IgD-negative memory B cell (primary cell): ENCODE measurements around the gene CDYL2. TPM values are rescaled to one million over a fixed set of nuclear protein-coding genes. Genes with fewer than 3 reads are reported as not detected.
"Not testable (repeated sequence)": the region's sequence is repeated elsewhere in the genome, so short reads cannot be mapped to it uniquely, and the experiment has no call there.

Source experiments
- H3K27ac Mint-ChIP-seq, 3 donors: one replicate each; pipeline ENCODE4 v1.8.0; 2020 to 2022; ENCODE audit warnings: mild to moderate bottlenecking in 3 of 3, mixed read lengths in 3 of 3, moderate library complexity in 1 of 3
- H3K27me3 Mint-ChIP-seq: one replicate; pipeline ENCODE4 v1.8.0; 2021; ENCODE audit warnings: mixed read lengths
- H3K36me3 Mint-ChIP-seq: one replicate; pipeline ENCODE4 v1.8.0; 2020; ENCODE audit warnings: mild to moderate bottlenecking, mixed read lengths
- H3K4me1 Mint-ChIP-seq, 3 donors: one replicate each; pipeline ENCODE4 v1.8.0; 2020 to 2022; ENCODE audit warnings: mixed read lengths in 3 of 3, mild to moderate bottlenecking in 1 of 3
- H3K4me3 Mint-ChIP-seq, 4 donors: one replicate each; pipeline ENCODE4 v1.8.0; 2020 to 2022; ENCODE audit warnings: mild to moderate bottlenecking in 4 of 4, mixed read lengths in 4 of 4, moderate library complexity in 3 of 4
- H3K9me3 Mint-ChIP-seq, 3 donors: one replicate each; pipeline ENCODE4 v1.8.0; 2020 to 2021; ENCODE audit warnings: mixed read lengths in 3 of 3, mild to moderate bottlenecking in 1 of 3
- polyA plus RNA-seq: library from polyadenylated mRNA; unstranded; fragments of 300-500 nt; fragmentation: Illumina TruSeq; gene quantifications from one replicate; pipeline ENCODE4 v1.2.3, GENCODE V29; 2021

CDYL2 gene
- polyA plus RNA-seq, 1 donor from 2014 or later: 0.69 TPM

DNA sequence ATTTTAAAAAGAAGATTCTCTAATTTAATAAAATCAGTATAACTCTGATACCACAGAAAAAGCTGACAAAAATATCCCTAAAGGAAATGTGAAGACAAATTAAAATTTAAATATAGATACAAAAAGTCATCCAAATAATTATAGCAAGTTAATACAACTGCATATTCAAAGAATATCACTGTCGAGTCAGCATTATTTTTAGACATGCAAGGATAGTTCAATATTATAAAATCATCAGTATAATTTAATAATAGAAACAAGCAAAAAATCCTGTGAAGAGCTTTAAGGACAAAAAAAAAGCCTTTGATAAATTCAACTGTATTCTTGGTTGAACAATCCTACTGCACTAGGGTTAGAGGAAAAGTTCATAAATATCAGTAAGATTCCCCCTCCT lies 21.0 kb upstream of the CDYL2 start:
- H3K36me3 Mint-ChIP-seq: no peaks in the 10 kb centered on the region
- no peaks in the 10 kb centered on the region for H3K9me3 Mint-ChIP-seq
- H3K4me3 Mint-ChIP-seq: no peak overlapping the region
- no peak overlapping the region for H3K27ac Mint-ChIP-seq
- no peaks in the 10 kb centered on the region for H3K4me1 Mint-ChIP-seq
- H3K27me3 Mint-ChIP-seq: peaks cover under 1% of the 10 kb centered on the region

DNA sequence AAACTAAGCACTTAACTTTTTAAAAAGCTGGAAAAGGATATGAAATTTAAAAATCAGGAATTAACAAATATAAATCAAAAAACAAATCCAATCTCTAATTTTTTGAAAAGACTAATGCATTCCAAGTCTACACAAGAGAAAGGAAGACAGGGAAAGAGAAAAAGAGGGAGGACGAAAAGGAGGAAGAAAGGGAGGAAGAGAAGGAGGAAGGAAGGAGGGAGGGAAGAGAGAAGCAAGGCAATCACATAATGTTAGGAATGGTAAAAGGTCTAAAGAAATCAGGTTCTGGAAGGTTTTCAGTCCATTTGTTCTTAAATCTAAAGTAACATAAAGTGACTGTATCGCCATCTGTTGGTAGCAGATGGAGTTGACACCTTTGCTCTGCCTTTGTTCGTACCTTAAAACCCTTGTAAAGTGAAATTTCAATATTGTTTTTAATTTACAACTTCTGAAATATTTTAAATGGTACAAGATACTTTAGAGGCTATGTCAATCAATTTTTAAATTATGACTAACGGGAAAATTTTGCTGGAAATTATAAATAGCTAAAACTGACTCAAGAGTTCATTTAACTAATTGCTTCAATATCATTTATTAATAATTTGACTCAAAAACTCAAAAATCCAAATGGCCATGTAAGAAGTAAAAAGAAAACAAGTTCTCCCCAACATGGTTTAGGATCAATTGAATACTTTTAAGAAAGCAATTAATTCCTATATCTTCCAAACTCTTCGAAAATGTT lies 20.4 kb upstream of the CDYL2 start:
- H3K4me1 Mint-ChIP-seq: no peaks in the 10 kb centered on the region
- peak overlapping the region in 1 of 4 donors; percentile 70 for H3K4me3 Mint-ChIP-seq
- H3K27ac Mint-ChIP-seq: no peak overlapping the region
- no peaks in the 10 kb centered on the region for H3K27me3 Mint-ChIP-seq
- H3K36me3 Mint-ChIP-seq: no peaks in the 10 kb centered on the region
- no peaks in the 10 kb centered on the region for H3K9me3 Mint-ChIP-seq

DNA sequence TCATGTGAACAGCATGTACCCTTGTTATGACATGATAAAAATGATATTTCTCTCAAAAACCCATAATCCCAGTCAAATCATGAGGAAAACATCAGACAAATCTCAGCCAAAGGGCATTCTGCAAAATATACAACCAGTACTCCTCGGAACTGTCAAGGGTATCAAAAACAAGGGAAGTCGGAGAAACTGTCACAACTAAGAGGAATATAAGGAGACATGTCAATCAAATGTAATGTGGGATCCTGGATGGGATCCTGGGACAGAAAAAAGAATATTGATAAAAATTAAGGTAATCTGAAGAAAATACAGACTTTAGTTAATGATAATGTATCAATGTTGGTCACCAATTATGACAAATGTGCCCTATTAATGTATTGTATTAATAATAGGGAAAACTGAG lies 15.6 kb upstream of the CDYL2 start:
- H3K4me1 Mint-ChIP-seq: no peaks in the 10 kb centered on the region
- no peak overlapping the region for H3K4me3 Mint-ChIP-seq
- no peaks in the 10 kb centered on the region for H3K9me3 Mint-ChIP-seq
- no peaks in the 10 kb centered on the region for H3K27me3 Mint-ChIP-seq
- no peak overlapping the region for H3K27ac Mint-ChIP-seq
- no peaks in the 10 kb centered on the region for H3K36me3 Mint-ChIP-seq

DNA sequence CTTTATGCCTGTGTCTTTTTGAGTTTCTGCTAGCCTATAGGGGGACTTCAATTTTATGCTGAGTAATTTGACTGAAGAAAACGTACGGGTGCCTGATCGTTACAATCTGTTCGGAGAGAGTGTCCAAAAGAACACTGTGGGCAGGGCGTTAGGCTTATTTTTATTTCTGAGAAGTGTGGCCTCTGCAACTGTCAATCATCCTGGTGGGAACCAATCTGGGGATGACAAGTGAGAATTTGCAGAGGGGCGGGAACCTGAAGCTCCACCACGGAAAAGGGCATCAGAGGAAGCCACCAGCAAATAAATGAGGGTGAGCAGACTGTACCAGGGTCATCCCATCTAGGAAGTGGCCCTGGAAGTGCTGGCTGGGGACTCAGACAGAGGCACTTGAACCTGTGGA lies 12.0 kb upstream of the CDYL2 start:
- Mint-ChIP-seq H3K27ac (no peak overlapping the region), H3K4me3 (no peak overlapping the region), H3K27me3 (no peaks in the 10 kb centered on the region), H3K4me1 (no peaks in the 10 kb centered on the region), H3K9me3 (peaks cover 0 to 2% (median 0%) of the 10 kb centered on the region in 3 donors), H3K36me3 (no peaks in the 10 kb centered on the region)

DNA sequence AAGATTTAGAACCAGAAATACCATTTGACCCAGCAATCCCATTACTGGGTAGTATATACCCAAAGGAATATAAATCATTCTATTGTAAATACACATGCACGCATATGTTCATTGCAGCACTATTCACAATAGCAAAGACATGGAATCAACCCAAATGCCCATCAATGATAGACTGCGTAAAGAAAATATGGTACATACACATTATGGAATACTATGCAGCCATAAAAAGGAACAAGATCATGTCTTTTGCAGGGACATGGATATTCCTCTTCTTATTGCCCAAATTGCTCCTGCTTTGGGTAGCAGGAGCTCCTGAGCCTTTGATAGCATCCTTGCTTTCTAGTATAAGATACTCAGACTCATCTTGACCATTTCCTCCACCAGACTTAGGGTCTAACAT lies 10.9 kb upstream of the CDYL2 start:
- H3K9me3 Mint-ChIP-seq, H3K4me1 Mint-ChIP-seq, H3K27ac Mint-ChIP-seq, H3K4me3 Mint-ChIP-seq, H3K27me3 Mint-ChIP-seq, H3K36me3 Mint-ChIP-seq: not testable (repeated sequence)

DNA sequence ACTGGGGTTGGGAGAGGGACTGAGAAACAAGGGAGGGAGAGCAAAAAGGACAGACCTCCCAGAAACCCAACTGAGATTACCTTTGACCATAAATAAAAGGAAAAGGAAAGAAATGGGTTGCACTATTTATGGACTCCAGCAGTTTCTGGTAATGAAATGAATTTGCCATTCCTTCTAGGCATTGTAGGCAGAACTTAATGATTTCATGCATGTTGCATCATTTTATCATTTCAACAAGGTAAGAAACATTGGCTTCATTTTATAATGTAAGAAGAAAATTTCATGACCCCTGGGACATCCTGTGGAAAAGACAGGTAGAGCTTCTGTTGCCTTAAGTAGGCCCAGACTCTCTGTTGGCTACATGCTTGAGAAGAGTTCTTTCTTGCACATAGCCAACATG lies 8.2 kb upstream of the CDYL2 start:
- Mint-ChIP-seq H3K27me3 (no peaks in the 10 kb centered on the region), H3K4me3 (no peak overlapping the region), H3K36me3 (no peaks in the 10 kb centered on the region), H3K27ac (no peak overlapping the region), H3K4me1 (no peaks in the 10 kb centered on the region), H3K9me3 (peaks cover 0 to 2% (median 0%) of the 10 kb centered on the region in 3 donors)

DNA sequence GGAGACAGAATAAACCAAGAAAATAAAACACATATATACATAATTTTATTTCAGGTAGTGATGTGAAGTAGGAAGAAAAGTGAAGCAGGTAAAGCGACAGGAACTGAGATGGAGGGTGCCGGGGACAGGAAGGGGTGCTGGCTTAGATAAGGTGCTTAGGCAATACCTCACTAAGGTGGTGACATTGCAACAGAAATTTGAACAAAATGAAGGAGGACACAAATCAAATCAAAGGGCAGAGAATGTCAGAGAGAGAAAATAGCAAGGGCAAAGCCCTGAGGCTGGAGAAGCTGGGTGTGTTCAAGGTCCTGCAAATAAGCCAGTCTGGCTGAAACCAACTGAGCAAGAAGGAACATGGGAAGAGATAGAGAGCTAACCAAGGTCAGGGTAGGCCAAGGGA lies 5.0 kb upstream of the CDYL2 start:
- no peak overlapping the region for H3K4me3 Mint-ChIP-seq
- no peaks in the 10 kb centered on the region for H3K36me3 Mint-ChIP-seq
- peaks cover 0 to 2% (median 0%) of the 10 kb centered on the region in 3 donors for H3K4me1 Mint-ChIP-seq
- H3K27me3 Mint-ChIP-seq: peaks cover 1% of the 10 kb centered on the region
- H3K9me3 Mint-ChIP-seq: peaks cover 0 to 2% (median 0%) of the 10 kb centered on the region in 3 donors
- no peak overlapping the region for H3K27ac Mint-ChIP-seq

DNA sequence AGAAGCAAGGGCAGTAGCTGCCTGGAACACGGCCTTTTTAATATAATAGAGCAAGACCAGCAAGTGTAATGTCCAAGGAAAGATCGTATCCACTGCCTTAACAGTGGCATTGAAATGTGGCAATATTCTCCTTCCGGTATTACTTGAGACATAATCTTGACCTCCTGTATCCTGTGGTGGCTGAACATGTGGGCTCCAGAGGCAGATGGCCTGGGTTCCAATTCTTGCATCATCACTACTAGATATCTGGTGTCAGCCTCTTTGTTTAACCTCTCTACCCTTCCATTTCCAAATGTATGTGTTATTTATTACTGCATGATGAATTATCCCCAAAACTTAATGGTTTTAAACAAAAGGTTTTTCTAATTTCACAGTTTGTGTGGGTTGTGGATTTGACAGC lies 3.5 kb upstream of the CDYL2 start:
- Mint-ChIP-seq H3K27me3 (peaks cover 1% of the 10 kb centered on the region), H3K9me3 (peaks cover 0 to 2% (median 0%) of the 10 kb centered on the region in 3 donors), H3K4me1 (peaks cover 0 to 4% (median 2%) of the 10 kb centered on the region in 3 donors), H3K4me3 (no peak overlapping the region), H3K27ac (no peak overlapping the region), H3K36me3 (no peaks in the 10 kb centered on the region)

DNA sequence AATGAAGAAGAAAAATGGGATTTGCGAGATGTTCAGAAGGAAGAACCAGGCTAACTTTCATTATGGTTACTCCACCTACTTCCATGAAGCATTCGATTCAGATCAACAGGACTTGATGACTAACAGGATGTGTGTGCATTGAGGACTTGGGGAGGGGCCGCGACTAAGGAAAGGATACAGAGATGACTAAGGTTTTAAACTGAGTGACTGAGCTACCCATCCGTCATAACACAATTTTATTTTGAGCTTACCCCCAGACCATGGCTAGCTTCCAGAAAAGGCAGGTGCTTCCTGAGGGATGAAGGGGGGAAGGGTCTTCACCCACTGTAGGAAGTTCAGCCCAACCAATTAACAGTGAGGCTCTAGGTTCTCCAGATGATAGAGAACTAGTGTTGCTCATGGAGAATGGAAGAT lies 2.5 kb upstream of the CDYL2 start:
- Mint-ChIP-seq H3K27me3 (peaks cover 1% of the 10 kb centered on the region), H3K9me3 (no peaks in the 10 kb centered on the region), H3K4me1 (peaks cover 0 to 10% (median 4%) of the 10 kb centered on the region in 3 donors), H3K27ac (no peak overlapping the region), H3K4me3 (peak overlapping the region in 1 of 4 donors; percentile 15), H3K36me3 (no peaks in the 10 kb centered on the region)

DNA sequence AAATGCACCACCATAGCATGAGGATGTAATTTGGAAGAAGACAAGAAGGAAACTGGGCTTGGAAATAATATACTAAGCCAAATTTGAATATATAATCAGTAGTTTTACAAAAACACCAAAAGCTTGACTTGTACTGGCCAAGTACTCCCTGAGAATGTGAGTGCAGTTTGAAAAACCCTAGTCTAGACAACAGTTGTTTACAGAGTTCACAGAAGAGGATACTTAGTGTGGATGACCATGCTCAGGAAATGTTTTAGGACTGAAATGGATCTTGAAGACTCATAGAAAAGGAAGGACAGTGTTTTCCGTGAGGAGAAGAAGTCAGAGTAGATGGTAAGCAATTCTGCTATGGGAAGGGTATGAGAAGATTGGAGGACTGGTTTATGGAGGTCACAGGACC lies 1.9 kb upstream of the CDYL2 start:
- peaks cover 1% of the 10 kb centered on the region for H3K27me3 Mint-ChIP-seq
- H3K27ac Mint-ChIP-seq: no peak overlapping the region
- peak overlapping the region in 3 of 4 donors; percentile 3 to 79 (median 19) for H3K4me3 Mint-ChIP-seq
- H3K9me3 Mint-ChIP-seq: no peaks in the 10 kb centered on the region
- peaks cover 0 to 10% (median 4%) of the 10 kb centered on the region in 3 donors for H3K4me1 Mint-ChIP-seq
- H3K36me3 Mint-ChIP-seq: no peaks in the 10 kb centered on the region

DNA sequence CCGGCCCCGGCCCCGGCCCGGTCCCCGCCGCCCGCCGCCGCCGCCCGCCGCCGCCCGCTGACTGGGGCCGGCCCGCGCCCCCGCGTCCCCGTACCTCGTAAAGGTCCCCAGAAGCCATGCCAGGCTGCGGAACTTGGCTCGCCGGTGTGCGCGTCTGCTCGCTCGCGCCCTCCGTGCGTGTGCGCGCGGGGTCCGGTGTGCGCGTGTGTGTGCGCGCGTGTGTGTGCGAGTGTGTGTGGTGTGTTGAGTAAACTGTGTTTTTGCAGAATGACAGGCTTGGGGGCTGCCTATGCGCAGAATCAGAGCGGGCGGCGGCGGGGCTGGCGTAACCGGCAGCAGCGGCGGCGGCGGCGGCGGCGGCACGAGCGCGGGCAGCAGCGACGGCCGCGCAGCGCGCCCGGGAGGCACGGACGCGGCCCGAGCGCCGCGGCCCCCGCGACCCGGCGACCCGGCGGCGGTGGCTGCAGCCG lies 307 bp downstream of the CDYL2 start:
- Mint-ChIP-seq H3K27me3 (peaks cover 1% of the 10 kb centered on the region), H3K27ac (no peak overlapping the region), H3K4me3 (peak overlapping the region; percentile 90 to 97 (median 96)), H3K9me3 (no peaks in the 10 kb centered on the region), H3K4me1 (peaks cover 0 to 13% (median 4%) of the 10 kb centered on the region in 3 donors), H3K36me3 (no peaks in the 10 kb centered on the region)

DNA sequence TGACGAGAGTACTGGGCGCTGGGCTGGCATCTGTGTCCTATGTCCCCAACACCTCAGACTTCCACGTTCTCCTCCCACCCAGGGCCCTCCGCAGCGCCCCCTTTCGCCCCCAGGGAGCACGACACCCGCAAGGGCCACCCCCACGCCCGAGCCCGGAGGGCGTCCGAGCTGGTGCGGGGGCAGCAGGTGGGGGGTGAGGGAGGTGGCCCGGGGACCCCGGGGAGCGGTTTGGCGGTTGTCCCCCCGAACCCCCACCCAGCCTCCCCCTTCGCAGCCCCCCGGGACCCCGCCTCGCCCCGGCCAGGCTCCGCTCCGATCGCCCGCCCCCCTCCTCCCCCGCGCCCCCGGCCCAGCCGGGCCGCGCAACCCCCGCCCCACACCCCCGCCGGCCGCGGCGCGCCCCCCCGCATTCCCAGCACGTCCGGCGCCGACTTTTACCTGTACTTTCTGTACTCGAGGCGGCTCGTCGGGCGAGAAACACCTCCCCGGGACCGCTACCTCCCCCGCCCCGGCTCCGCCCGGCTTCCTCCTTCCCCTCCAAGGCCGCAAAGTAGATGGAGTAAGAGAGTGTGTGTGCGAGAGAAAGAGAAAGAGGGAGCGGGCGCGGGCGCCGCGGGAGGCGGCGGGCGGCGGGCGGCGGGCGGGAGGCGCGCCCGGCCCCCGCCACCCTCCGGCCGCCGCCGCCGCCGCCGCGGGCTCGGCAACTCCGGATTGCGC lies 901 bp downstream of the CDYL2 start:
- H3K27me3 Mint-ChIP-seq: peaks cover 1% of the 10 kb centered on the region
- peak overlapping the region; percentile 90 to 97 (median 96) for H3K4me3 Mint-ChIP-seq
- no peaks in the 10 kb centered on the region for H3K36me3 Mint-ChIP-seq
- H3K9me3 Mint-ChIP-seq: no peaks in the 10 kb centered on the region
- H3K27ac Mint-ChIP-seq: peak overlapping the region in 1 of 3 donors; percentile 32
- H3K4me1 Mint-ChIP-seq: peaks cover 0 to 13% (median 4%) of the 10 kb centered on the region in 3 donors

DNA sequence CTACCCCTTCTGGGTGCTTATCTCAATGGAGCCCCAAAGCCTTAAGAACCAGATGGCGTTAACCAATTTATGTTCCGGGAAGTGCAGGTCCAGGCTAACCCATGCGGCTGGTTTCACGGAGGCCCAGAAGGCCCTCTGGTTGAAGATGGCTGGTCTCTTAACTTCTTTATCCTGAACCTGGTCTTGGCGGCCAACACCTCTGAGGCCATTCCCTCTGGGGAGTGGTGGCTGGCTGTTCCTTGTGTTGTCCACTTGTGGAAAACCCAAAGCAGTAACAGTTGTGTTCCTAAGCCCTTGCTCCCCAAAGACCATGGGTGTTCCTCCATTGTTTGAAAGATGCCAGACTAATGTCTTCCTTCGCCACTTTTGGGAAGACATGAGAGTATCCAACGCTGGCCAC lies 1.5 kb downstream of the CDYL2 start:
- Mint-ChIP-seq H3K4me3 (peak overlapping the region; percentile 38 to 81 (median 70)), H3K9me3 (no peaks in the 10 kb centered on the region), H3K27me3 (peaks cover 1% of the 10 kb centered on the region), H3K4me1 (peaks cover 0 to 13% (median 4%) of the 10 kb centered on the region in 3 donors), H3K27ac (peak overlapping the region in 1 of 3 donors; percentile 32), H3K36me3 (no peaks in the 10 kb centered on the region)

DNA sequence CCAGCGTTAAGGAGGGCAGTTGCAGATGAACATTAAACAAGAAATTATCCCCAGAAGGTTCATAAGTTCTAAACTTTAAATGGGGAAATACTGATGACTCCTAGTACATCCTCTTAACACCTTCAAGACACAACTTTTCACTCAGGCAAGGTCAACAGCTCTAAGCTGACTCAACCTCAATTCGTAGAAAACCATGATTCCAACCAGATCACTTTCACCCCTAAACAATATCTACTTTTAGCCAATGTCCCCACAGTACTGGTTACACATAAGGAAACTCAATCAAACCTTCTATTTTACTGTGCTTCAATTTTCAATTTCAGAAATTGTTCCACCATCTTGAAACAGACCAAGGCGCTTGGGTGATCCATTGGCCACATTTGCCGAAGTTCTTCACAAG lies 2.3 kb downstream of the CDYL2 start:
- peak overlapping the region; percentile 38 to 81 (median 59) for H3K4me3 Mint-ChIP-seq
- no peaks in the 10 kb centered on the region for H3K9me3 Mint-ChIP-seq
- H3K27ac Mint-ChIP-seq: peak overlapping the region in 1 of 3 donors; percentile 32
- peaks cover 0 to 15% (median 4%) of the 10 kb centered on the region in 3 donors for H3K4me1 Mint-ChIP-seq
- peaks cover 1% of the 10 kb centered on the region for H3K27me3 Mint-ChIP-seq
- H3K36me3 Mint-ChIP-seq: no peaks in the 10 kb centered on the region

DNA sequence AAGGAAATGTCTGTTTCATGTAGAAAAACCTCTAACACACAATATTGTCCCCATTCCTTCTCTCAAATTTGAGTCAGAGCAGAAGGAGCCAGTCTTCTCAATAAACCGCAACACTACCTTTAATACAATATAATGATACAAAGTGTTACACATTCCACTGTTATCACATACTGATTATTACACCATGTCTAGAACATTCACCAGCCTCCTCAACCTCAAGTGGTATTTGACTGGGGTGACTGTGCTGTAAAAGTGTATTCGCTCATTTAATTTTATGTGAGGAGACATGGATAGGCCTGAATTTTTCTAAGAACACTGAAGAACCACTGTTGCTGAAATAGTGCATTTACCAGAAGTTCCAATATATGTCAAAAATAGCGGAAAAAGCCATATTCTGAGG lies 10.3 kb downstream of the CDYL2 start:
- H3K36me3 Mint-ChIP-seq: no peaks in the 10 kb centered on the region
- H3K4me1 Mint-ChIP-seq: peaks cover 0 to 3% (median 0%) of the 10 kb centered on the region in 3 donors
- H3K27ac Mint-ChIP-seq: no peak overlapping the region
- no peak overlapping the region for H3K4me3 Mint-ChIP-seq
- H3K9me3 Mint-ChIP-seq: peaks cover 0 to 8% (median 0%) of the 10 kb centered on the region in 3 donors
- no peaks in the 10 kb centered on the region for H3K27me3 Mint-ChIP-seq
